Panc1 (cell line): Measurements from ENCODE around the gene PABPN1. TPM values are rescaled to one million over a fixed set of nuclear protein-coding genes. Genes with fewer than 3 reads are reported as not detected.
"Not testable (repeated sequence)": the region's sequence is repeated elsewhere in the genome, so short reads cannot be mapped to it uniquely, and the experiment has no call there.

Source experiments
- ATAC-seq: fragments of 200-7000 bp; cut with Tn5 transposase; 2 replicates; pipeline ENCODE4 v1.9.1; 2020; ENCODE audit warnings: mild to moderate bottlenecking, moderate library complexity
- BruUV-seq: library from RNA; stranded (reverse); fragments of 400-500 nt; replicated peaks from 2 replicates; lab custom pipeline; 2021; lab: Mats Ljungman, UMichigan
- CTCF ChIA-PET: fragments of 300-600 bp; sonication (Branson Sonifier 250); formaldehyde crosslinking; loops from one replicate; lab custom pipeline; 2022; ENCODE audit warnings: antibody characterized with exemption; lab: Charles Lee
- POLR2A ChIA-PET: fragments of 300-600 bp; sonication (Branson Sonifier 250); formaldehyde crosslinking; loops from one replicate; lab custom pipeline; 2022; ENCODE audit warnings: antibody characterized with exemption; lab: Charles Lee
- DNase-seq: peaks from one replicate; pipeline ENCODE4 v3.0.0-alpha.2; 2010; ENCODE audit warnings: low read depth, low spot score
- H3K27ac ChIP-seq: 2 replicates; pipeline ENCODE4 v1.5.1; 2011; ENCODE audit warnings: mild to moderate bottlenecking, low read length, inconsistent platforms
- H3K27me3 ChIP-seq: fragments of 200-500 bp; sonication (Bioruptor generic); 2 replicates; pipeline ENCODE4 v1.6.0; 2014; ENCODE audit warnings: low read length, inconsistent platforms; ENCODE audit not compliant: control insufficient read depth, insufficient read depth
- H3K36me3 ChIP-seq: fragments of 200-500 bp; sonication (Bioruptor generic); 2 replicates; pipeline ENCODE4 v1.5.1; 2014; ENCODE audit warnings: inconsistent platforms, mild to moderate bottlenecking, low read length, moderate library complexity; ENCODE audit not compliant: control insufficient read depth, insufficient read depth
- H3K4me1 ChIP-seq: 2 replicates; pipeline ENCODE4 v1.5.1; 2011; ENCODE audit warnings: inconsistent platforms, mild to moderate bottlenecking, low read length, moderate library complexity; ENCODE audit not compliant: control insufficient read depth, insufficient read depth
- H3K4me3 ChIP-seq, 2 experiments: 2 replicates each; pipeline ENCODE4 v1.5.1; 2011 to 2012; ENCODE audit warnings: low read depth in 2 of 2, low read length in 2 of 2, mild to moderate bottlenecking in 2 of 2, inconsistent platforms in 1 of 2, moderate library complexity in 1 of 2
- H3K9me3 ChIP-seq: fragments of 200-500 bp; sonication (Bioruptor generic); 2 replicates; pipeline ENCODE4 v1.5.1; 2014; ENCODE audit warnings: low read depth, mild to moderate bottlenecking, inconsistent platforms, low read length, moderate library complexity; ENCODE audit not compliant: control insufficient read depth, insufficient read depth
- POLR2AphosphoS5 ChIP-seq: IDR thresholded peaks from 2 replicates; pipeline ENCODE4 v1.6.1; 2012; ENCODE audit warnings: mild to moderate bottlenecking, low read depth, low read length, moderate library complexity
- SIN3A ChIP-seq: IDR thresholded peaks from 2 replicates; pipeline ENCODE4 v1.6.1; 2012; ENCODE audit warnings: low read depth, mild to moderate bottlenecking, low read length, moderate library complexity, borderline replicate concordance; ENCODE audit not compliant: insufficient read depth
- TCF7L2 ChIP-seq: IDR thresholded peaks from 2 replicates; pipeline ENCODE4 v1.6.1; 2011; ENCODE audit warnings: mild to moderate bottlenecking, low read depth, low read length, inconsistent platforms
- in situ Hi-C: cut with HindIII; loops from 2 replicates; pipeline ENCODE4 v1.10.0; 2016; ENCODE audit warnings: low sequenced_read_pairs, low pct_unique_long_range_greater_than_20kb
- intact Hi-C: fragments of 100-400 bp; cut with micrococcal nuclease; formaldehyde crosslinking; loops from one replicate; pipeline ENCODE4 v1.10.0; 2022; ENCODE audit not compliant: unreplicated experiment
- total RNA-seq: library from RNA; stranded (reverse); gene quantifications from one replicate; pipeline ENCODE4 v1.2.1, GENCODE V29; 2021; ENCODE audit not compliant: unreplicated experiment
- TF ChIP-seq, protein P1 (sequence below): fragments of 450-650 bp; IDR thresholded peaks from 2 replicates; pipeline ENCODE4 v1.5.1; 2017; ENCODE audit warnings: mild to moderate bottlenecking
- TF ChIP-seq, protein P2 (sequence below), 2 experiments: IDR thresholded peaks; 2 replicates each; pipeline ENCODE4 v1.6.1; 2011 to 2012; ENCODE audit warnings: low read depth in 2 of 2, control low read depth in 1 of 2, low read length in 1 of 2, mild to moderate bottlenecking in 1 of 2, moderate library complexity in 1 of 2; ENCODE audit not compliant: insufficient read depth in 1 of 2

The PABPN1 gene
- total RNA-seq, 1 experiment from 2014 or later: 159 TPM

DNA sequence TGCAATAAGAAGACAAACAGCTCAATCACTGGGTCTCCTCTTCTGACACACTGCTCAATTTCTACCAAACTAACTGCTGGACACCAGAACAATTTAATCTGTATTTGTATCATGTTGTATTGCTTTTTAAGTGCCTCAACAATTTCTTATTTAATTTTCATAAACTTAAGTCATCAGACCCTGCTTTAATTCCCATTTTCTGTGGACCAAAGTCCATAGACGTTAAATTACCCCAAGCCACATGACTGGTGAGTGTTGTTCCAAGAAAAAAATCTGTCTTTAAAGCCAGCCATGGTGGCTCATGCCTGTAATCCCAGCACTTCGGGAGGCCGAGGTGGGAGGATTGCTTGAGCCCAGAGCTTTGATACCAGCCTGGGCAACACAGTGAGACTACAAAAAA, 44.1 kb upstream of the PABPN1 start:
- Histone ChIP-seq H3K9me3 (no peaks in the 10 kb centered on the region), H3K4me3 (no peak overlapping the region), H3K27me3 (no peaks in the 10 kb centered on the region), H3K36me3 (no peaks in the 10 kb centered on the region), H3K4me1 (no peaks in the 10 kb centered on the region), H3K27ac (no peak overlapping the region)
- POLR2A ChIA-PET: no interaction called here
- no peak for ATAC-seq
- in situ Hi-C loops: no loop called here
- CTCF ChIA-PET: interaction anchor here (0.6 kb wide), 1 partner anchor 100 kb away, joined by 8 read pairs; no protein-coding TSS in a partner anchor
- intact Hi-C loops: no loop called here
- DNase-seq: no peak
- BruUV-seq: no TSS peak
- no peak for TF ChIP-seq TCF7L2
- TF ChIP-seq, protein P1, sequence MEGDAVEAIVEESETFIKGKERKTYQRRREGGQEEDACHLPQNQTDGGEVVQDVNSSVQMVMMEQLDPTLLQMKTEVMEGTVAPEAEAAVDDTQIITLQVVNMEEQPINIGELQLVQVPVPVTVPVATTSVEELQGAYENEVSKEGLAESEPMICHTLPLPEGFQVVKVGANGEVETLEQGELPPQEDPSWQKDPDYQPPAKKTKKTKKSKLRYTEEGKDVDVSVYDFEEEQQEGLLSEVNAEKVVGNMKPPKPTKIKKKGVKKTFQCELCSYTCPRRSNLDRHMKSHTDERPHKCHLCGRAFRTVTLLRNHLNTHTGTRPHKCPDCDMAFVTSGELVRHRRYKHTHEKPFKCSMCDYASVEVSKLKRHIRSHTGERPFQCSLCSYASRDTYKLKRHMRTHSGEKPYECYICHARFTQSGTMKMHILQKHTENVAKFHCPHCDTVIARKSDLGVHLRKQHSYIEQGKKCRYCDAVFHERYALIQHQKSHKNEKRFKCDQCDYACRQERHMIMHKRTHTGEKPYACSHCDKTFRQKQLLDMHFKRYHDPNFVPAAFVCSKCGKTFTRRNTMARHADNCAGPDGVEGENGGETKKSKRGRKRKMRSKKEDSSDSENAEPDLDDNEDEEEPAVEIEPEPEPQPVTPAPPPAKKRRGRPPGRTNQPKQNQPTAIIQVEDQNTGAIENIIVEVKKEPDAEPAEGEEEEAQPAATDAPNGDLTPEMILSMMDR: no peak
- TF ChIP-seq, protein P2, sequence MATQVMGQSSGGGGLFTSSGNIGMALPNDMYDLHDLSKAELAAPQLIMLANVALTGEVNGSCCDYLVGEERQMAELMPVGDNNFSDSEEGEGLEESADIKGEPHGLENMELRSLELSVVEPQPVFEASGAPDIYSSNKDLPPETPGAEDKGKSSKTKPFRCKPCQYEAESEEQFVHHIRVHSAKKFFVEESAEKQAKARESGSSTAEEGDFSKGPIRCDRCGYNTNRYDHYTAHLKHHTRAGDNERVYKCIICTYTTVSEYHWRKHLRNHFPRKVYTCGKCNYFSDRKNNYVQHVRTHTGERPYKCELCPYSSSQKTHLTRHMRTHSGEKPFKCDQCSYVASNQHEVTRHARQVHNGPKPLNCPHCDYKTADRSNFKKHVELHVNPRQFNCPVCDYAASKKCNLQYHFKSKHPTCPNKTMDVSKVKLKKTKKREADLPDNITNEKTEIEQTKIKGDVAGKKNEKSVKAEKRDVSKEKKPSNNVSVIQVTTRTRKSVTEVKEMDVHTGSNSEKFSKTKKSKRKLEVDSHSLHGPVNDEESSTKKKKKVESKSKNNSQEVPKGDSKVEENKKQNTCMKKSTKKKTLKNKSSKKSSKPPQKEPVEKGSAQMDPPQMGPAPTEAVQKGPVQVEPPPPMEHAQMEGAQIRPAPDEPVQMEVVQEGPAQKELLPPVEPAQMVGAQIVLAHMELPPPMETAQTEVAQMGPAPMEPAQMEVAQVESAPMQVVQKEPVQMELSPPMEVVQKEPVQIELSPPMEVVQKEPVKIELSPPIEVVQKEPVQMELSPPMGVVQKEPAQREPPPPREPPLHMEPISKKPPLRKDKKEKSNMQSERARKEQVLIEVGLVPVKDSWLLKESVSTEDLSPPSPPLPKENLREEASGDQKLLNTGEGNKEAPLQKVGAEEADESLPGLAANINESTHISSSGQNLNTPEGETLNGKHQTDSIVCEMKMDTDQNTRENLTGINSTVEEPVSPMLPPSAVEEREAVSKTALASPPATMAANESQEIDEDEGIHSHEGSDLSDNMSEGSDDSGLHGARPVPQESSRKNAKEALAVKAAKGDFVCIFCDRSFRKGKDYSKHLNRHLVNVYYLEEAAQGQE (IDR thresholded peaks at IDR 0.05; ENCODE audit: insufficient read depth in 1 of 2, low read depth in 2 of 2, low read length in 1 of 2): no peak
- TF ChIP-seq SIN3A: no peak
- TF ChIP-seq POLR2AphosphoS5: no peak

DNA sequence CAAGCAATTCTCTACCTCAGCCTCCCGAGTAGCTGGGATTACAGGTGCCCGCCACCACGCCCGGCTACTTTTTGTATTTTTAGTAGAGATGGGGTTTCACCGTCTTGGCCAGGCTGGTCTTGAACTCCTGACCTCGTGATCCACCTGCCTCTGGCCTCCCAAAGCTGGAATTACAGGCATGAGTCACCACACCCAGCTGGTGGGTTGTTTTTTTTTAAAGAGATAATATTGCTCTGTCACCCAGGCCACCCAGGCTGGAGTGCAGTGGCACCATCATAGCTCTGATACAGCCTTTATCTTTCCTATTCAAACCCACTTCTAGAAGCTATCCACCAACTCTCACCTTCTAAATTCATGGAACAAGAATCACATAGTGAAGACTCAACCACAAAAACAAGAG, 43.3 kb upstream of the PABPN1 start:
- H3K4me3 ChIP-seq, H3K36me3 ChIP-seq, intact Hi-C loops, ATAC-seq, in situ Hi-C loops, H3K9me3 ChIP-seq, BruUV-seq, H3K27ac ChIP-seq, H3K4me1 ChIP-seq, H3K27me3 ChIP-seq, POLR2A ChIA-PET, DNase-seq: not testable (repeated sequence)
- CTCF ChIA-PET: interaction anchor here (0.6 kb wide), 1 partner anchor 100 kb away, joined by 8 read pairs; no protein-coding TSS in a partner anchor

DNA sequence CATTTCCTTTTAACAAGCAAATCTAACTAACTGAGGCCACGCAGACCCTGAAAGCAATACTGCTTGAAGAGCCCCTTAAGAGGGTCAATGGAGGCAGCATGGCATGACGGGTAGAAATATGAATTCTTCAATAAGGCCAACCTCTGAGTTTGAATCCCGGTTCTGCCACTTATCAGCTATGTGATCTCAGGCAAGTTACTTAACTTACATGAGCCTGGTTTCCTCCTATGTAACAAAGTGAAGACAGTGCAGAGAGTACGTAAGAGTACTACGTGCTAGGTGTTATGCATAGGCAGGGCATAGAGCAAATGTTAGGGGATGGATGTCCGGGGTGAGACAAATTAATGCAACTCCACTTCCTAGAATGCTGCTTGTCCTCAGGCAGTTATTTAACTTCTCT, 40.0 kb upstream of the PABPN1 start:
- POLR2A ChIA-PET: no interaction called here
- Histone ChIP-seq H3K9me3 (no peaks in the 10 kb centered on the region), H3K4me3 (no peak overlapping the region), H3K27me3 (no peaks in the 10 kb centered on the region), H3K27ac (no peak overlapping the region), H3K36me3 (peaks cover 3% of the 10 kb centered on the region; the same call in 1 of the 2 replicates), H3K4me1 (peaks cover 3% of the 10 kb centered on the region; the same call in 1 of the 2 replicates)
- CTCF ChIA-PET: interaction anchor here (0.6 kb wide), 1 partner anchor 13 kb away, joined by 4 read pairs; no protein-coding TSS in a partner anchor
- DNase-seq (no peak), ATAC-seq (no peak)
- intact Hi-C loops (no loop called here), in situ Hi-C loops (no loop called here)
- BruUV-seq: no TSS peak
- TF ChIP-seq TCF7L2 (no peak), SIN3A (no peak), POLR2AphosphoS5 (no peak)
- TF ChIP-seq, protein P1: no peak
- TF ChIP-seq, protein P2 (IDR thresholded peaks at IDR 0.05; ENCODE audit: insufficient read depth in 1 of 2, low read depth in 2 of 2, low read length in 1 of 2): no peak
